Keratinocyte (primary cell): Measurements from ENCODE around the gene PAIP2. TPM values are rescaled to one million over a fixed set of nuclear protein-coding genes. Genes with fewer than 3 reads are reported as not detected.

Experiments
- DNase-seq: peaks from one replicate; pipeline ENCODE4 v3.0.0-alpha.2; 2011; ENCODE audit warnings: low read depth, missing footprints, low spot score
- FAIRE-seq: peaks from 2 replicates; lab custom pipeline; 2011; peaks lifted over from hg19 to GRCh38; lab: Jason Lieb, UNC
- H2AFZ ChIP-seq: 2 replicates; pipeline ENCODE4 v1.6.0; 2012; ENCODE audit warnings: low read length, control low read depth, inconsistent platforms; ENCODE audit not compliant: control insufficient read depth
- H3K27ac ChIP-seq: 2 replicates; pipeline ENCODE4 v1.5.1; 2011; ENCODE audit warnings: low read length; ENCODE audit not compliant: control insufficient read depth, insufficient read depth
- H3K27me3 ChIP-seq: 3 replicates; pipeline ENCODE4 v1.6.0; 2011; ENCODE audit warnings: low read length; ENCODE audit not compliant: control insufficient read depth, insufficient read depth; ENCODE audit errors: extremely low read depth
- H3K36me3 ChIP-seq, 2 experiments: 2 replicates in 1 of 2; 3 replicates in 1 of 2; pipeline ENCODE4 v1.5.1; 2011; ENCODE audit warnings: low read length in 2 of 2, mild to moderate bottlenecking in 1 of 2; ENCODE audit not compliant: control insufficient read depth in 2 of 2, insufficient read depth in 2 of 2; ENCODE audit errors: extremely low read depth in 1 of 2
- H3K4me1 ChIP-seq: 3 replicates; pipeline ENCODE4 v1.5.1; 2011; ENCODE audit warnings: low read length; ENCODE audit not compliant: control insufficient read depth, insufficient read depth; ENCODE audit errors: extremely low read depth
- H3K4me2 ChIP-seq: 3 replicates; pipeline ENCODE4 v1.6.0; 2011; ENCODE audit warnings: low read depth, low read length; ENCODE audit not compliant: control insufficient read depth, insufficient read depth; ENCODE audit errors: extremely low read depth
- H3K4me3 ChIP-seq, 3 experiments: fragments of 200-600 bp in 1 of 3; sonication (generic) in 1 of 3; 2 replicates in 2 of 3; 3 replicates in 1 of 3; pipeline ENCODE4 v1.5.1; 2011 to 2016; ENCODE audit warnings: low read length in 3 of 3, mild to moderate bottlenecking in 3 of 3, control low read depth in 2 of 3, inconsistent platforms in 1 of 3, low read depth in 1 of 3, mixed read lengths in 1 of 3, mixed run types in 1 of 3, moderate library complexity in 1 of 3; ENCODE audit not compliant: control insufficient read depth in 2 of 3, insufficient read depth in 2 of 3; ENCODE audit errors: extremely low read depth in 1 of 3
- H3K79me2 ChIP-seq: 2 replicates; pipeline ENCODE4 v1.6.0; 2012; ENCODE audit warnings: low read length; ENCODE audit not compliant: control insufficient read depth, insufficient read depth
- H3K9ac ChIP-seq: 3 replicates; pipeline ENCODE4 v1.6.0; 2011; ENCODE audit warnings: low read length; ENCODE audit not compliant: control insufficient read depth, insufficient read depth; ENCODE audit errors: extremely low read depth
- H3K9me1 ChIP-seq: 3 replicates; pipeline ENCODE4 v1.6.0; 2011; ENCODE audit warnings: low read length; ENCODE audit not compliant: control insufficient read depth, insufficient read depth; ENCODE audit errors: extremely low read depth
- H3K9me3 ChIP-seq: 2 replicates; pipeline ENCODE4 v1.5.1; 2012; ENCODE audit warnings: low read depth, low read length; ENCODE audit not compliant: control insufficient read depth
- H4K20me1 ChIP-seq: 3 replicates; pipeline ENCODE4 v1.6.0; 2011; ENCODE audit warnings: low read length; ENCODE audit not compliant: control insufficient read depth, insufficient read depth; ENCODE audit errors: extremely low read depth
- EZH2 ChIP-seq: IDR thresholded peaks from one replicate; pipeline ENCODE4 v1.6.1; 2012; ENCODE audit warnings: inconsistent platforms, mild to moderate bottlenecking, low read length, moderate library complexity
- dilution Hi-C: fragments of 300-500 bp; cut with MboI; formaldehyde crosslinking; loops from one replicate; pipeline ENCODE4 v1.7.0; 2020; ENCODE audit warnings: low sequenced_read_pairs; ENCODE audit not compliant: extremely low pct_ligation_motif_present
- polyA plus RNA-seq, 5 experiments: library from polyadenylated mRNA; depleted of rRNA in 3 of 5; stranded (reverse) in 3 of 5; stranded (forward) in 1 of 5; unstranded in 1 of 5; fragments of >200 nt; gene quantifications; 1 replicate in 1 of 5; 2 replicates in 3 of 5; 3 replicates in 1 of 5; pipeline versions ENCODE4 v1.2.1 to v1.2.3, GENCODE V29; 2011 to 2012; ENCODE audit warnings: missing spikeins in 2 of 5, low read depth in 1 of 5, low replicate concordance in 1 of 5
- TF ChIP-seq, protein P1 (sequence below), 3 experiments: IDR thresholded peaks in 1 of 3; conservative IDR thresholded peaks in 1 of 3; optimal IDR thresholded peaks in 1 of 3; 2 replicates in 2 of 3; 3 replicates in 1 of 3; pipeline versions ENCODE3 to v1.5.1; 2011; ENCODE audit warnings: low read length in 3 of 3, mild to moderate bottlenecking in 3 of 3, moderate library complexity in 2 of 3, control low read depth in 1 of 3, inconsistent platforms in 1 of 3; ENCODE audit not compliant: insufficient read depth in 2 of 3; ENCODE audit errors: extremely low read depth in 1 of 3

PAIP2 gene
- polyA plus RNA-seq, 1 donor (not counting 4 experiments of a cell fraction or from before 2014, with no cell fraction given): 65.6 TPM

DNA sequence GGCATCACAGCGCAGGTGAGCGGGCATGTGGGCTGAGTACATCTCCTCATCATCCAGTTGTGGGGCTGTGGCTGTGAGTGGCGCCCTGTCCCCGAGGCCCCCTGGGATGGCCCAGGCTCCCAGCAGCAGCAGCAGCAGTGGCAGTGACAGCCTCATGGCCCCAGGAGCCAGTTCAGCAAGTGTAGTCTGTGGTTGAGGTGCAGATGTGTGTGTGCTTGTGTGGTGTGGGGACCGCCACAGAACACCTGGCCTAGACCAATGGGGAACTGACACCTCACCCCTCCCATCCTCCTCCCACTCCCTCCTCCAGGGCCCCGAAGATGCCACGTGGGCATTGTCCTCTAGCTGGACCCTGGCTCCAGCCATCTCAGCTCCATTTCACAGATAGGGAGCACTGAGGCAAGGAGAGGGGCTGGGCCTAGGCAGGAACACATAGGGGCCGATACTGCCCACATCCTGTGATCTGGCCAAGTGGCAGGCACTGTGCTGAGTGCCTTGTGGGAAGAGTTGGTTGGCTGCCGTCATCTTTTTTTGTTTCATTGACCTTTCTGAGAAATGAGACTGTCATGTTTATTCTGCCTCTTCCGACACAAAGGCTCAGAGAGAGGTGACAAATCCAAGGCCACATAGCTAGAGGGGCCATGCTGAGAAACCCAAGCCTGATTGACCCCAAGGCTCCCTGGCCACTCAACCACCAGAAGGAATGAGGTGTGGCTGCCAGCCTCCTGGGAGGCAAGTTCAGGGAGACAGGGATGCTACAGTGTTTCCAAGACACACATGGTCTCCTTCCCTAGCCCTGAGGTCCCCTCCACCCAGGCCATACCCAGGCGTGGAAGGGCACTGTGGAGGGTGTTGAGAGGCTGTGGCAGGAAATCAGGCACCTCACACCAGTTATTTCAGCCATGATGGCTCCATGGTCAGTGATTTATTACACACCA lies 48.3 kb downstream of the PAIP2 start, which contains the start of gene MZB1:
Gene MZB1, minus strand, starts transcription at position 213 of the 938 bp plus-strand sequence. Its CDS starts 57 bp downstream, at position 156.
- Histone ChIP-seq H3K27me3 (no peaks in the 10 kb centered on the region), H4K20me1 (no peaks in the 10 kb centered on the region), H3K79me2 (peaks cover 15% of the 10 kb centered on the region), H3K9me3 (no peaks in the 10 kb centered on the region), H3K4me3 (no peak within 1 kb of the TSS), H3K9me1 (no peaks in the 10 kb centered on the region), H2AFZ (no peak within 1 kb of the TSS), H3K9ac (no peak within 1 kb of the TSS), H3K4me1 (peaks cover 36% of the 10 kb centered on the region), H3K36me3 (no peaks in the 10 kb centered on the region), H3K27ac (peak within 1 kb of the TSS; percentile 91), H3K4me2 (no peak within 1 kb of the TSS)
- DNase-seq (no peak), FAIRE-seq (no peak)
- no peak for TF ChIP-seq EZH2
- TF ChIP-seq, protein P1, sequence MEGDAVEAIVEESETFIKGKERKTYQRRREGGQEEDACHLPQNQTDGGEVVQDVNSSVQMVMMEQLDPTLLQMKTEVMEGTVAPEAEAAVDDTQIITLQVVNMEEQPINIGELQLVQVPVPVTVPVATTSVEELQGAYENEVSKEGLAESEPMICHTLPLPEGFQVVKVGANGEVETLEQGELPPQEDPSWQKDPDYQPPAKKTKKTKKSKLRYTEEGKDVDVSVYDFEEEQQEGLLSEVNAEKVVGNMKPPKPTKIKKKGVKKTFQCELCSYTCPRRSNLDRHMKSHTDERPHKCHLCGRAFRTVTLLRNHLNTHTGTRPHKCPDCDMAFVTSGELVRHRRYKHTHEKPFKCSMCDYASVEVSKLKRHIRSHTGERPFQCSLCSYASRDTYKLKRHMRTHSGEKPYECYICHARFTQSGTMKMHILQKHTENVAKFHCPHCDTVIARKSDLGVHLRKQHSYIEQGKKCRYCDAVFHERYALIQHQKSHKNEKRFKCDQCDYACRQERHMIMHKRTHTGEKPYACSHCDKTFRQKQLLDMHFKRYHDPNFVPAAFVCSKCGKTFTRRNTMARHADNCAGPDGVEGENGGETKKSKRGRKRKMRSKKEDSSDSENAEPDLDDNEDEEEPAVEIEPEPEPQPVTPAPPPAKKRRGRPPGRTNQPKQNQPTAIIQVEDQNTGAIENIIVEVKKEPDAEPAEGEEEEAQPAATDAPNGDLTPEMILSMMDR (optimal IDR thresholded peaks at IDR 0.05 in 1 of 3, IDR thresholded peaks at IDR 0.05 in 1 of 3, conservative IDR thresholded peaks at IDR 0.05 in 1 of 3; ENCODE audit: extremely low read depth in 1 of 3, insufficient read depth in 2 of 3, low read length in 3 of 3): no peak
- dilution Hi-C loops: no loop called here

DNA sequence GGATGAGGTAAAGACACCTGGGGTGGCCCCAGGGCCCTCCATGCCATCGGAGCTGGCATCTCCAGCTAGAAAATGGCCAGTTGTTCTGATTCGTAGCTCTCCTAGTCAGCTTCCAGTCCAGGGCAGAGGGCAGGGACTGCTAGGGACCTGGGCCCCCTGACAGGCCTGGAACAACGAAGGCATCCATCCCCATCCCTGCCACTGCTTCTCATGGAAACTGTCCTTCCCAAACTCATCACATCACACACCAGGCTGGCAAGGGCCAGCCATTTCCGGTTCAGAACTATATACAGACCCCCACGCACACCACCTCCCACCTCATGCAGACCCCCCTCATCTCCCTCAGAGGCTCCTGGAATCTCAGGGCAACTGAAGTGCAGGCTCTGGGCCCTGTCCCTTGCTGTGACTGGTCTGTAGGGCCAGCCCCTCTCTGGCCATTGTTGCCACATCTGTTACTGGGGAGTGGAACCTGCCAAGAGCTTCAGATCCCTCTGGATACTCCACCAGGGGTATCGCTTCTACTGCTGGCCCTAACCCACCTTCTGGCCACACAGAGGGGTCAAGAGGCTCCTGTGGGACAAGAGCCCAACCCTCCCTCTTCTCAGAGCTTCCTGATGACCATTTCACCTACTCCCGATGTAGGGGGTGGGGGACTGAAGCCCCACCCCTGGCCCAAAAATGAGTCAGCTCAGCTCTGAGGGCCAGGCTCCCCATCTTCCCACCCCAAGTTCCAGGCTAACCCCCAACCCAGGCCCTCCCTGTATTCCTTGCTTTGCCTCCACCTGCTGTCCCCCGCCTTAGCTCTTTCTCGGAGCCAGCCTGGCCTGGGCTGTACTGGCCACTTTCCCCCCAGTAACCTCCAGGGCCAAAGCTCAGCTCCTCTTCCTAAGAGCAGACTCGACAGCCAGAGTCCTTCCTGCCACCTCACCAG lies 49.2 kb downstream of the PAIP2 start:
- no peak for TF ChIP-seq EZH2
- TF ChIP-seq, protein P1 (optimal IDR thresholded peaks at IDR 0.05 in 1 of 3, IDR thresholded peaks at IDR 0.05 in 1 of 3, conservative IDR thresholded peaks at IDR 0.05 in 1 of 3; ENCODE audit: extremely low read depth in 1 of 3, insufficient read depth in 2 of 3, low read length in 3 of 3): no peak
- H3K79me2 ChIP-seq: peaks cover 15% of the 10 kb centered on the region
- no peaks in the 10 kb centered on the region for H4K20me1 ChIP-seq
- peaks cover 27% of the 10 kb centered on the region for H3K4me1 ChIP-seq
- H3K9ac ChIP-seq: peak overlapping the region; percentile 93
- H2AFZ ChIP-seq: peak overlapping the region; percentile 85
- H3K36me3 ChIP-seq: peaks cover 0 to 4% of the 10 kb centered on the region in 2 experiments
- H3K9me1 ChIP-seq: no peaks in the 10 kb centered on the region
- H3K9me3 ChIP-seq: no peaks in the 10 kb centered on the region
- FAIRE-seq: no peak
- dilution Hi-C loops: no loop called here
- H3K4me2 ChIP-seq: peak overlapping the region; percentile 90
- peak overlapping the region; percentile 69 to 92 (median 84) for H3K4me3 ChIP-seq
- H3K27ac ChIP-seq: peak overlapping the region; percentile 91
- no peaks in the 10 kb centered on the region for H3K27me3 ChIP-seq
- DNase-seq: no peak
